ENCODE results near the gene BICDL1. TPM values are rescaled to one million over a fixed set of nuclear protein-coding genes. Genes with fewer than 3 reads are reported as not detected.

The BICDL1 gene
- total RNA-seq, 4 donors from 2014 or later: 127 to 207 (median 129) TPM

- TF ChIP-seq POLR2AphosphoS5 (IDR thresholded peaks at IDR 0.05) (no peak), CTCF (IDR thresholded peaks at IDR 0.05) (no peak), EP300 (IDR thresholded peaks at IDR 0.05) (no peak), POLR2A (IDR thresholded peaks at IDR 0.05) (no peak)
- Histone ChIP-seq H3K9me3 (no peaks in the 10 kb centered on the region), H3K4me1 (no peaks in the 10 kb centered on the region), H3K36me3 (no peaks in the 10 kb centered on the region), H3K4me3 (no peak overlapping the region), H3K27ac (no peak overlapping the region), H3K27me3 (no peaks in the 10 kb centered on the region)
- DNase-seq (ENCODE audit: low spot score in 2 of 2): no peak
- WGBS: 88% methylated on average over 3 of the region's 3 CpGs
Observed at GRCh38 chr12:120000556-120000955, 11.5 kb downstream of the BICDL1 start.

- WGBS: 66% methylated on average over 3 of the region's 3 CpGs
- no peaks in the 10 kb centered on the region for H3K9me3 ChIP-seq
- no peak for DNase-seq (ENCODE audit: low spot score in 2 of 2)
Observed at GRCh38 chr12:120006258-120006975, 17.4 kb downstream of the BICDL1 start.

GRCh38 chr12:120007272-120007671 lies 18.2 kb downstream of the BICDL1 start:
- no peak overlapping the region for H3K27ac ChIP-seq
- no peak overlapping the region for H3K4me3 ChIP-seq
- no peaks in the 10 kb centered on the region for H3K27me3 ChIP-seq
- H3K36me3 ChIP-seq: no peaks in the 10 kb centered on the region
- no peaks in the 10 kb centered on the region for H3K4me1 ChIP-seq
- H3K9me3 ChIP-seq: no peaks in the 10 kb centered on the region
- 52% methylated on average over 3 of the region's 3 CpGs for WGBS
- no peak for DNase-seq (ENCODE audit: low spot score in 2 of 2)
- TF ChIP-seq CTCF (IDR thresholded peaks at IDR 0.05): no peak
- TF ChIP-seq EP300 (IDR thresholded peaks at IDR 0.05): no peak
- TF ChIP-seq POLR2AphosphoS5 (IDR thresholded peaks at IDR 0.05): no peak
- TF ChIP-seq POLR2A (IDR thresholded peaks at IDR 0.05): no peak

More at GRCh38 chr12:120006258-120006975, 17.4 kb downstream of the BICDL1 start:
- TF ChIP-seq POLR2AphosphoS5 (IDR thresholded peaks at IDR 0.05) (no peak), POLR2A (IDR thresholded peaks at IDR 0.05) (no peak), EP300 (IDR thresholded peaks at IDR 0.05) (no peak), CTCF (IDR thresholded peaks at IDR 0.05) (no peak)
- H3K27ac ChIP-seq: no peak overlapping the region
- no peaks in the 10 kb centered on the region for H3K4me1 ChIP-seq
- H3K4me3 ChIP-seq: no peak overlapping the region
- no peaks in the 10 kb centered on the region for H3K27me3 ChIP-seq
- H3K36me3 ChIP-seq: no peaks in the 10 kb centered on the region

GRCh38 chr12:120010661-120011230 lies 21.7 kb downstream of the BICDL1 start:
- H3K27ac ChIP-seq: no peak overlapping the region
- 68% methylated on average over 5 of the region's 5 CpGs for WGBS
- H3K4me3 ChIP-seq: no peak overlapping the region
- H3K4me1 ChIP-seq: no peaks in the 10 kb centered on the region
- DNase-seq (ENCODE audit: low spot score in 2 of 2): no peak
- no peaks in the 10 kb centered on the region for H3K9me3 ChIP-seq
- H3K27me3 ChIP-seq: no peaks in the 10 kb centered on the region
- no peaks in the 10 kb centered on the region for H3K36me3 ChIP-seq
- no peak for TF ChIP-seq EP300 (IDR thresholded peaks at IDR 0.05)
- no peak for TF ChIP-seq POLR2A (IDR thresholded peaks at IDR 0.05)
- no peak for TF ChIP-seq POLR2AphosphoS5 (IDR thresholded peaks at IDR 0.05)
- TF ChIP-seq CTCF (IDR thresholded peaks at IDR 0.05): no peak

GRCh38 chr12:120012067-120012621 lies 23.1 kb downstream of the BICDL1 start:
- no peaks in the 10 kb centered on the region for H3K36me3 ChIP-seq
- no peak overlapping the region for H3K4me3 ChIP-seq
- no peaks in the 10 kb centered on the region for H3K4me1 ChIP-seq
- TF ChIP-seq CTCF (IDR thresholded peaks at IDR 0.05) (no peak), EP300 (IDR thresholded peaks at IDR 0.05) (no peak), POLR2A (IDR thresholded peaks at IDR 0.05) (no peak), POLR2AphosphoS5 (IDR thresholded peaks at IDR 0.05) (no peak)
- no peak for DNase-seq (ENCODE audit: low spot score in 2 of 2)
- H3K27me3 ChIP-seq: no peaks in the 10 kb centered on the region
- H3K9me3 ChIP-seq: no peaks in the 10 kb centered on the region
- no peak overlapping the region for H3K27ac ChIP-seq
- WGBS: 72% methylated on average over 10 of the region's 10 CpGs

Measured in suprapubic skin (tissue), 4 donors.